Measurements from ENCODE around the gene TBCD.
A peak's percentile ranks its signal among the peaks of the same experiment; 100 is the strongest.
"Not testable (repeated sequence)": the region's sequence is repeated elsewhere in the genome, so short reads cannot be mapped to it uniquely, and the experiment has no call there.

TBCD gene

GRCh38 chr17:82970067-82970466 is 218.2 kb downstream of the TBCD start:
- no peak for DNase-seq (ENCODE audit: low read depth in 3 of 3)

- DNase-seq (ENCODE audit: low read depth in 3 of 3) = no peak
These were observed 219.1 kb downstream of the TBCD start for GRCh38 chr17:82970818-82971590.

- no peak for DNase-seq (ENCODE audit: low read depth in 3 of 3)
These were observed 221.0 kb downstream of the TBCD start for GRCh38 chr17:82972836-82973372.

GRCh38 chr17:82973456-82974135 is 221.7 kb downstream of the TBCD start:
- no peak for DNase-seq (ENCODE audit: low read depth in 3 of 3)

- DNase-seq (ENCODE audit: low read depth in 3 of 3) = no peak
These were observed 222.5 kb downstream of the TBCD start for GRCh38 chr17:82974136-82974952.

GRCh38 chr17:82976982-82977488 is 225.2 kb downstream of the TBCD start:
- no peak for DNase-seq (ENCODE audit: low read depth in 3 of 3)

- no peak for DNase-seq (ENCODE audit: low read depth in 3 of 3)
These were observed 225.7 kb downstream of the TBCD start for GRCh38 chr17:82977606-82978005.

GRCh38 chr17:82978765-82979349 is 227.0 kb downstream of the TBCD start:
- DNase-seq (ENCODE audit: low read depth in 3 of 3) = no peak

- DNase-seq (ENCODE audit: low read depth in 3 of 3) = no peak
These were observed 227.9 kb downstream of the TBCD start for GRCh38 chr17:82979718-82980117.

- DNase-seq (ENCODE audit: low read depth in 3 of 3) = no peak
These were observed 228.8 kb downstream of the TBCD start for GRCh38 chr17:82980632-82981031.

- no peak for DNase-seq (ENCODE audit: low read depth in 3 of 3)
These were observed 229.4 kb downstream of the TBCD start for GRCh38 chr17:82981141-82981730.

GRCh38 chr17:82983510-82984248 is 231.8 kb downstream of the TBCD start:
- no peak for DNase-seq (ENCODE audit: low read depth in 3 of 3)

GRCh38 chr17:82984249-82984617 is 232.4 kb downstream of the TBCD start:
- not testable (repeated sequence) for DNase-seq (ENCODE audit: low read depth in 3 of 3)

GRCh38 chr17:82984751-82985427 is 233.0 kb downstream of the TBCD start:
- DNase-seq (ENCODE audit: low read depth in 3 of 3) = no peak

GRCh38 chr17:82985428-82985805 is 233.6 kb downstream of the TBCD start:
- DNase-seq (ENCODE audit: low read depth in 3 of 3) = no peak

- DNase-seq (ENCODE audit: low read depth in 3 of 3) = peak in 1 of 3 experiments; percentile 27
These were observed 234.1 kb downstream of the TBCD start for GRCh38 chr17:82985973-82986372.

GRCh38 chr17:82989051-82989450 is 237.2 kb downstream of the TBCD start:
- DNase-seq (ENCODE audit: low read depth in 3 of 3) = not testable (repeated sequence)

GRCh38 chr17:82989881-82990280 is 238.0 kb downstream of the TBCD start:
- no peak for DNase-seq (ENCODE audit: low read depth in 3 of 3)

GRCh38 chr17:82993005-82993404 is 241.1 kb downstream of the TBCD start:
- no peak for DNase-seq (ENCODE audit: low read depth in 3 of 3)
